Measurements from ENCODE around the gene SUMO4. TPM values are rescaled to one million over a fixed set of nuclear protein-coding genes. Genes with fewer than 3 reads are reported as not detected.

SUMO4 gene
- total and polyA plus RNA-seq, 2 donors (not counting 1 experiment from before 2014, with no cell fraction given), result 2.1 TPM; not detected in 1

GRCh38 chr6:149393002-149393679 lies 6.9 kb upstream of the SUMO4 start:
- peak in 1 of 2 donors; percentile 40 for DNase-seq (ENCODE audit: low read depth in 2 of 2)
- Histone ChIP-seq H3K27ac (ENCODE audit: insufficient read depth, low read length) (no peak overlapping the region), H3K27me3 (ENCODE audit: control insufficient read depth, insufficient read depth, low read length) (no peaks in the 10 kb centered on the region), H3K4me3 (replicated peaks in 1 of 4; ENCODE audit: control extremely low read depth in 1 of 4, insufficient read depth in 1 of 4, low read depth in 3 of 4, low read length in 4 of 4) (no peak overlapping the region), H3K36me3 (ENCODE audit: control insufficient read depth, insufficient read depth, low read length) (no peaks in the 10 kb centered on the region), H3K79me2 (ENCODE audit: control insufficient read depth, insufficient read depth, low read length) (peaks cover 4% of the 10 kb centered on the region), H4K20me1 (ENCODE audit: control insufficient read depth, extremely low read depth, insufficient read depth, low read length) (no peaks in the 10 kb centered on the region), H3K4me1 (ENCODE audit: control insufficient read depth, extremely low read depth, insufficient read depth, low read length) (no peaks in the 10 kb centered on the region), H2AFZ (ENCODE audit: low read length) (no peak overlapping the region), H3K9me3 (ENCODE audit: control insufficient read depth, insufficient read depth, low read depth, low read length) (no peaks in the 10 kb centered on the region), H3K4me2 (ENCODE audit: extremely low read depth, insufficient read depth, low read length) (no peak overlapping the region), H3K9ac (ENCODE audit: insufficient read depth, low read length) (no peak overlapping the region)
- TF ChIP-seq CTCF (conservative IDR thresholded peaks at IDR 0.05 in 1 of 2, IDR thresholded peaks at IDR 0.05 in 1 of 2; ENCODE audit: low read depth in 1 of 2, low read length in 2 of 2) (no peak), EZH2 (IDR thresholded peaks at IDR 0.05; ENCODE audit: low read length, missing control alignments) (no peak)

- no peaks in the 10 kb centered on the region for H4K20me1 ChIP-seq (ENCODE audit: control insufficient read depth, extremely low read depth, insufficient read depth, low read length)
Measured at GRCh38 chr6:149395185-149395584, 4.9 kb upstream of the SUMO4 start.

GRCh38 chr6:149397384-149397783 lies 2.7 kb upstream of the SUMO4 start:
- Histone ChIP-seq H3K9ac (ENCODE audit: insufficient read depth, low read length) (no peak overlapping the region), H3K27ac (ENCODE audit: insufficient read depth, low read length) (no peak overlapping the region), H3K79me2 (ENCODE audit: control insufficient read depth, insufficient read depth, low read length) (peaks cover 3% of the 10 kb centered on the region), H4K20me1 (ENCODE audit: control insufficient read depth, extremely low read depth, insufficient read depth, low read length) (no peaks in the 10 kb centered on the region), H3K27me3 (ENCODE audit: control insufficient read depth, insufficient read depth, low read length) (no peaks in the 10 kb centered on the region), H3K4me1 (ENCODE audit: control insufficient read depth, extremely low read depth, insufficient read depth, low read length) (no peaks in the 10 kb centered on the region), H3K4me2 (ENCODE audit: extremely low read depth, insufficient read depth, low read length) (no peak overlapping the region), H3K36me3 (ENCODE audit: control insufficient read depth, insufficient read depth, low read length) (peaks cover 5% of the 10 kb centered on the region), H3K9me3 (ENCODE audit: control insufficient read depth, insufficient read depth, low read depth, low read length) (no peaks in the 10 kb centered on the region), H2AFZ (ENCODE audit: low read length) (no peak overlapping the region), H3K4me3 (replicated peaks in 1 of 4; ENCODE audit: control extremely low read depth in 1 of 4, insufficient read depth in 1 of 4, low read depth in 3 of 4, low read length in 4 of 4) (no peak overlapping the region)
- no peak for DNase-seq (ENCODE audit: low read depth in 2 of 2)
- TF ChIP-seq EZH2 (IDR thresholded peaks at IDR 0.05; ENCODE audit: low read length, missing control alignments), result no peak
- TF ChIP-seq CTCF (conservative IDR thresholded peaks at IDR 0.05 in 1 of 2, IDR thresholded peaks at IDR 0.05 in 1 of 2; ENCODE audit: low read depth in 1 of 2, low read length in 2 of 2), result no peak

More at GRCh38 chr6:149395185-149395584, 4.9 kb upstream of the SUMO4 start:
- Histone ChIP-seq H3K4me1 (ENCODE audit: control insufficient read depth, extremely low read depth, insufficient read depth, low read length) (no peaks in the 10 kb centered on the region), H3K79me2 (ENCODE audit: control insufficient read depth, insufficient read depth, low read length) (peaks cover 4% of the 10 kb centered on the region), H3K27ac (ENCODE audit: insufficient read depth, low read length) (no peak overlapping the region), H3K4me2 (ENCODE audit: extremely low read depth, insufficient read depth, low read length) (no peak overlapping the region), H3K27me3 (ENCODE audit: control insufficient read depth, insufficient read depth, low read length) (no peaks in the 10 kb centered on the region), H2AFZ (ENCODE audit: low read length) (no peak overlapping the region), H3K9ac (ENCODE audit: insufficient read depth, low read length) (no peak overlapping the region), H3K36me3 (ENCODE audit: control insufficient read depth, insufficient read depth, low read length) (peaks cover 2% of the 10 kb centered on the region), H3K4me3 (replicated peaks in 1 of 4; ENCODE audit: control extremely low read depth in 1 of 4, insufficient read depth in 1 of 4, low read depth in 3 of 4, low read length in 4 of 4) (no peak overlapping the region), H3K9me3 (ENCODE audit: control insufficient read depth, insufficient read depth, low read depth, low read length) (no peaks in the 10 kb centered on the region)
- TF ChIP-seq CTCF (conservative IDR thresholded peaks at IDR 0.05 in 1 of 2, IDR thresholded peaks at IDR 0.05 in 1 of 2; ENCODE audit: low read depth in 1 of 2, low read length in 2 of 2) (no peak), EZH2 (IDR thresholded peaks at IDR 0.05; ENCODE audit: low read length, missing control alignments) (no peak)
- no peak for DNase-seq (ENCODE audit: low read depth in 2 of 2)
